ENCODE data around the gene GPRC5C.

The GPRC5C gene

DNA sequence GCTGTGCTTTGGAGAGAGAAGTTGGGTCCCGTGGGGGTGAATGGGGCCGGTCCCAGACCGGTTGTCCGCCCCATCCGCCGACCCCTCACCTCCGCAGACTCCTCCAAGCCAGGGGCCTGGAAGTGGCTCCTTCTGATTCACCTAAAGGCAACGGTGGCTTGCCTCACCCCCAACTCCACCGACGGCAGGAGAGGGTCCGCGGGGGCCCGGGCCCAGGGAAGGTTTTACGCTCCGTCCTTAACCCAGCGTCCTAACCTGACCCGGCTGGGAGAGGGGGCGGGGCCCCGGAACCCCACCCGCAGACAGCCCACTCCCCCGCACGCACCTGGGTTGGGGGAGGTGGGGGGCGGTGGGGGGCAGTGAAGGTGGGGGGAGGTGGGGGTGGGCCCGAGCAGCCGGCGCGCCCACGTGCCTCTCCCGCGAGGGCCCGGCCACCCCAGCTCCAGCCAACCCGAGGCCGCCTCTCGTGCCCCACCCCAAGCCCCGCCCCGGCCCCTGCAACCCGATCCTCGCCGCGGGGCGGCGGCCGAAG, 21.8 kb downstream of the GPRC5C start:
- DNase-seq, result peak; percentile 94

DNA sequence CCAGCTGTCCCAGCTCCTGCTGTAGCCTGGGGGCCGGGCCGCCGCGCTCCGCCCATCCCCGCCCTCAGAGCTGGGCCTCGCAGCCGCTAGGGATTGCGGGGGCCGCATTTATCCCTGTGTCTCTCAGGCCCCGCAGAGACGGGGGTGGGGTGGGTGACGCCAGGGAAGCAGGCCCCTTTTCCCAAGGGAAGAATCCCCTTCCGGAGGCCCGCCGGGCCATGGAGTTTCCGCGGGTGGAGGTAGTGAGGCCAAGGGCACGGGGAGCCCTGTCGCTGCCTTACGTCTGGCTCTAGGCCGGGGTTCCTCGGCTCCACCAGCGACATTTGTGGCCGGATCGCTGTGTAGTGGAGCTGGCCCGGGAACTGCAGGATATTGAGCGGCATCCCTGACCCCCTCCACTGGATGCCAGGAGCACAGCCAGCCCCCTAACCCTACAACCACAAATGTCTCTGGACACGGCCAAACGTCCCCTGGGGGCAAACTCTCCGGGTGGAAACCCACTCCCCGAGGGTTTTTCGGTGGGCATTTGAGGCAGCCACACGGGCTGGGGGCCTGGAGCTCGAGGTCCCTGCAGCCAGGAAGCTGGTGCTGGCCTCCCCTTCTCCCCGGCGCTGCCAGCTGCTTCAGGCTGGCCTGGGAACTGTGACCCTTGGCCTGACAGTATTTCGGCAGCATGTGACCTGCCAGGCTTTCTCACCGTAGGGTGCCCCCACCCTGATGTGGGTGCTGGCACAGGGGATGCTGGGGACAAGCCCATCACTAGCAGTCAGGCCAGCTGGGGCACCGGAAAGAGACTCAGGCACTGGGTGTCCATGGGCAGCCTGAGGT, 22.5 kb downstream of the GPRC5C start:
- DNase-seq, result no peak

- no peak for DNase-seq
Observed at GRCh38 chr17:74455025-74455545, 23.2 kb downstream of the GPRC5C start.

- DNase-seq, result no peak
Observed at GRCh38 chr17:74455821-74456220, 23.9 kb downstream of the GPRC5C start.

- DNase-seq, result peak; percentile 83
Observed at GRCh38 chr17:74457146-74457819, 25.4 kb downstream of the GPRC5C start.

GRCh38 chr17:74457820-74458166, 25.9 kb downstream of the GPRC5C start:
- DNase-seq, result no peak

DNA sequence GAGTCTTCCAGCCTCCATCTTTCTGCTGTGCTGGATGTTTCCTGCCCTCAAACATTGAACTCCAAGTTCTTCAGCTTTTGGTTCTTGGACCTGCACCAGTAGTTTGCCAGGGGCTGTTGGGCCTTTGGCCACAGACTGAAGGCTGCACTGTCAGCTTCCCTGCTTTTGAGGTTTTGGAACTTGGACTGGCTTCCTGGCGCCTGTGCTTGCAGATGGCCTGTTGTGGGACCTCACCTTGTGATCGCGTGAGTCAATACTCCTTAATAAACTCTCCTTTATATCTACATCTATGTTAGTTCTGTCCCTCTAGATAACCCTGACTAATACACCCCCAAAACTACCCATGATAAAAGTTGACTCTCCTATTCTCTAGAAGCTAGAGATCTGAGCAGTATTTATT, 26.9 kb downstream of the GPRC5C start:
- no peak for DNase-seq

GRCh38 chr17:74459622-74460021, 27.7 kb downstream of the GPRC5C start:
- no peak for DNase-seq

DNA sequence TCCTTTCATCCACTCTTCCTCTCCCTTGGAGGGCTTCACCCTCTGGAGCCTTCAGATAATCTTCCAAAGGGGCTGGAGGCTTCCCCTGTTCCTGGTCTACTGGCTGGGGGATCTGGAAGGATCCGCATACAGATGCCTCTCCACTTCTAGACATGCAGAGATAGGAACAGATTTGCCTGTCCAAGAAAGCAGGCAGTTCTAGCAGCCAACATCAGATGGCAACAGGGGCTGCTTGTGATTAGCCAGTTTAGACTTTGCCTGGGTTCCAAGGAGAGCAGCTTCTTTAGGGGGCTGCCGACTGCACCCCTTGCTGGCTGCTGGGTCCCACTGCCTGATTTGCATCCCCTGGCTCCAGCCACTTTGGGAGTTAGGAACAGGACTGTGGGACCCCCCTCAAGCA, 28.4 kb downstream of the GPRC5C start:
- DNase-seq, result no peak

DNA sequence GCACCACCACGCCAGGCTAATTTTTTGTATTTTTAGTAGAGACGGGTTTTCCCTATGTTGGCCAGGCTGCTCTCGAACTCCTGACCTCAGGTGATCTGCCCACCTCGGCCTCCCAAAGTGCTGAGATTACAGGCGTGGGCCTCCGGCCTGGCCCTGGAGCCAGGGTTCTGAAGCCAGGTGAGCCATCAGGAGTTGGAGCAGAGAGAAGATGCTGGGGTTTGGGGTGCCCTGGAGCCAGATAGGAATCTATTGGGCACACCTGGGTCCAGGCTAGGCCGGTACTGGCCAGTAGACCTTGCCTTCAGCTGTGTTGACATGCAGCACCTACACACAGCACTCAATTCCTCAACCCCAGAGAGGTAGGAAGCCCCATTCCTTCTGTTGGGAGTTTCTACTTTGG, 29.1 kb downstream of the GPRC5C start:
- no peak for DNase-seq

GRCh38 chr17:74461611-74462010, 29.7 kb downstream of the GPRC5C start:
- no peak for DNase-seq

GRCh38 chr17:74464730-74465377, 33.0 kb downstream of the GPRC5C start:
- DNase-seq, result no peak

DNA sequence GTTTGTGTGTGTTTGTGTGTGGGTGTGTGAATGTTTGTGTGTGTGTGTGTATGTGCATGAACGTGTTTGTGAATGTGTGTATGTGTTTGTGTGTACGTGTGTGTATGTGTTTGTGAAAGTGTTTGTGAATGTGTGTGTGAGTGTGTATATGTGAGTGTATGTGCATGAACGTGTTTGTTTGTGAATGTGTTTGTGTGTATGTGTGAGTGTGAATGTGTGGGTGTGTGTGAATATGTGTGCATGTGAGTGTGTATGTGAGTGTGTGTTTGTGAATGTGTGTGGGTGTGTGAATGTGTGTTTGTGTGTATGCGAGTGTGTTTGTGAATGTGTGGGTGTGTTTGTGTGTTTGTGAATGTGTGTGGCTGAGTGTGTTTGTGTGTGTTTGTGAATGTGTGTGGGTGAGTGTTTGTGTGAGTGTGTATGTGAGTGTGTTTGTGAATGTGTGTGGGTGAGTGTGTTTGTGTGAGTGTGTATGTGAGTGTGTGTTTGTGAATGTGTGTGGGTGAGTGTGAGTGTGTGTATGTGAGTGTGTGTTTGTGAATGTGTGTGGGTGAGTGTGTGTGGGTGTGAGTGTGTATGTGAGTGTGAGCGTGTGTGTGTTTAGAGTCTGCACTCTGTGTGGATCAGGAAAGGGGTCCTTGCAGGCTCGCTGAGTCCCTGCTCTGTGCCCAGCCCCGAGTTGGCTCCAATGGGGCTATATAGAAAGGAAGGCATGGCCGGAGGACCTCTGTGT, 33.7 kb downstream of the GPRC5C start:
- DNase-seq, result no peak

DNA sequence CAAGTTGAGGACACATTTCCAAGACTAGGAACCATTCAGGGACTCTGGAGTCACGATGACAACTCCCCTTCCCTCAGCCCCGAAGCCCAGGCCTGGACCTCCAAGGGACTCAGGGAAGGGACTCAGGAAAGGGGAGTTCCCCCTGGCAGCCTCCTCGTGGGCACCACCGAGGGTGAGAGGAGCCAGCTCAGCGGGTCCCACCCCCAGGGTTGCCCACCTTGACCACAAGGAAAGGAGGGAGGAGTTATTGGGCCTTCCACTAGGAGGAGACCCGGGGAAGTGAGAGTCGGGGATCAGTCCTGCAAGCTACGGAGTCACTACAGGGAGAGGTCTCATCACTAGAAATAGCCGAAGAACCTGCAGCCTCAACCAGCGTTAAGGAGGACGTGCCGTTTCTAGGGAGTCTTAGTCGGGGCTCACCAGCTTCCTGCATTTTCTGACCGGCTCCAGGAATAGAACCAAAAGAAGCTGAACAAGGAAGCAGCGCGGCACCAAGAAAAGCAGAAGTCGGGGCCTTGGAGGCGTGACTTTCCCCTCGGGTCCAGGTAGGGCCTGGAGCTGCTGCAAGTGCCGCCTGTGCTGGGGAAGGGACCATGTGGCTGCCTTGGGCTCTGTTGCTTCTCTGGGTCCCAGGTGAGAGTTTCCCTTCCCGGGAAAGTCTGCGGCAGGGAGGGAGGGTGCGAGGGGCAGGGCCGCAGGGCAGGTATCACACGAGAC, 34.4 kb downstream of the GPRC5C start, which contains the start of gene CD300A:
Gene CD300A, plus strand, starts transcription at position 524 of the 717 bp plus-strand sequence. Its CDS starts 70 bp downstream, at position 594.
- DNase-seq, result no peak

DNA sequence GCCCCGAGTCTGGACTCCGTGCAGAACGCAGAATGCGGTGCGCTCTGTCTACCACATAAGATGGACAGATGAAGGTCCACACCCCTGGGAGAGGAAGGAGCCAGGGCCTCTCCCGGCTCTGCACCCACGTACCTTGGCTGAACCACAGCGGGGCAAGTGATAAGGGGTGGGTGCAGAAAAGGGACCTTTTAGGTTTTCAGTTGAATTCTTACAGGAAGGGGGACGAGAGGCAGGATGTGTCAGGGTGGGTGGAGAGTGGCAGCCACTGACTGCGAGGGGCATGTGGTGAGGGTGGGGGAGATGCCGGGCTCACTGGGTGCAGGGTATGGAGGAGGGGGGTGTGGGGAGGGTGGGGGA, 34.9 kb downstream of the GPRC5C start:
- DNase-seq, result no peak

- DNase-seq, result no peak
Observed at GRCh38 chr17:74467221-74467951, 35.5 kb downstream of the GPRC5C start.

- no peak for DNase-seq
Observed at GRCh38 chr17:74471341-74471740, 39.5 kb downstream of the GPRC5C start.

DNA sequence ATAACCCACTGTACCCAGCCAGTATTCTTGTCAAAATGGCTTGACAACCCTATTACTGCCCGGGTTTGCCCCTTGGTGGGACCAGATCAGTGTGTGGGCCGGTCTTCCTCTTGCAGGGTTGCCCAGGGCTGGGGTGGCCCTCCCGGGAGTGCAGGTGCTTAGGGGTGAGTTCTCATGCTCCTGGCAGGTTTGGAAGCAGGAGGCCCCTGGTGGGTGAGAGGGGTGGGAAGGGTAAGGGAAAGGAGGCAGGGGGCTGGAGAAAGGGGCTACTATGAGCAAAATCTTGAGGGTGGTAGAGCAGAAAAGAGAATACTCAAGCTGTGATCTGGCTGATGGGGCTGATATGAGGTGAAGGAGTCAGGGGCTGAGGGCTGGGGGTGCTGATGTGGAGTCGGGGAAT, 41.0 kb downstream of the GPRC5C start:
- no peak for DNase-seq

DNA sequence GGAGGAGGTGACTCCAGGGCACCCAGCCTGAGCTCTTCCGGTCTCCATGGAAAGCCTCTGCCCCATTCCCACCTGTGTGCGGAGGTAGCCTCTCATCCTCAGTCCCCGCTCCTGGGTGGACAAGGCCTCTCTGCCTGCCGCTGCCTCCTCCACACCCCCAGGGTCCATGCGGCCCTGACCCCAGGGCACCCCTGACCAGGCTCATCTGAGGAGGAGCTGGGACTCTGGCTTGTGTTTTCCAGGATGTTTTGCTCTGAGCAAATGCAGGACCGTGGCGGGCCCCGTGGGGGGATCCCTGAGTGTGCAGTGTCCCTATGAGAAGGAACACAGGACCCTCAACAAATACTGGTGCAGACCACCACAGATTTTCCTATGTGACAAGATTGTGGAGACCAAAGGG, 41.4 kb downstream of the GPRC5C start:
- no peak for DNase-seq

GRCh38 chr17:74474043-74474792, 42.3 kb downstream of the GPRC5C start:
- no peak for DNase-seq

DNA sequence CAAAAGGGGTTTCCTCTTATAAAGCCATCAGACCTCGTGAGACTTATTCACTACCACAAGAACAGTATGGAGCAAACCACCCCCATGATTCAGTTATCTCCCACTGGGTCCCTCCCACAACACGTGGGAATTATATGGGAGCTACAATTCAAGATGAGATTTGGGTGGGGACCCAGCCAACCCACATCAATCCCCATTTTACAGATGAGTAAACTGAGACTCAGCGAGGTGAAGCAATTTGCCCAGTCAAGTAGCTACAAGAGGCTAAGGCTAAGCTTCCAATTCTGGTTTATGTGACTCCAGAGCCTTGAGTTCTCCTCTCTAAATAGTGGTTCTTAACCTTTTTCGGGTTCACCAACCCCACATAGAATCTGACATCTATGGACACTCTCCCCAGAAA, 43.3 kb downstream of the GPRC5C start:
- no peak for DNase-seq
